Activated naive CD8-positive, alpha-beta T cell treated with anti-CD3 and anti-CD28 coated beads, Interleukin-2, amount 50 U/mL, for 16 hours (primary cell): ENCODE data around the gene MGLL.

Experiments
- DNase-seq: peaks from one replicate; pipeline ENCODE4 v3.0.0-alpha.2; 2020; ENCODE audit warnings: low read depth, low spot score

MGLL gene

DNA sequence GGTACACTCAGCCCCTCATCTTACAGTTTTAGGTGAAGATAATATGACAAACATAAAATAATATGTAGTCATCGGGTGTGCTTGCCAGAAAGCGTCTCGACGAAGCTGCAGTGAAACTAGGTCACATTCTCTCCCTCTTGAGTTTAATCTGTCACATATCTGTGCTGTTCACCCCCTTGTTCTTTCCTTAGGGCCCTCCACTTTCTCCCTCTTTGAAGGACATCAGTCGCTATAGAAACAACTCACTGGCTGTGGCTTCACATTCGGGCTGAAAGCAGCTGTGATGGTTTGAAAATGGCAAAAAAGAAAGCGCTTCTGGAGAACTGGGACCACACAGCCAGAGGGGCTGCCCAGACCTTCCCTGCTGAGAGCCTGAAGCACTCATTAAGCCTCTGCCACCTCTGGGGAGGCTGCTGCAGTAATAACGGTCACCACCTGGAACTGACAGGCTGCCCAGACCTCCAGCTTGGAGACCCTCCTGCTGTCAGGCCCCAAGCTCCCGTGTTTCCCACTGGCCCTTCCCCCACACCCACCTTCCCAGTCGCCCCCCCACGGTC lies 99.2 kb downstream of the MGLL start:
- DNase-seq: no peak

DNA sequence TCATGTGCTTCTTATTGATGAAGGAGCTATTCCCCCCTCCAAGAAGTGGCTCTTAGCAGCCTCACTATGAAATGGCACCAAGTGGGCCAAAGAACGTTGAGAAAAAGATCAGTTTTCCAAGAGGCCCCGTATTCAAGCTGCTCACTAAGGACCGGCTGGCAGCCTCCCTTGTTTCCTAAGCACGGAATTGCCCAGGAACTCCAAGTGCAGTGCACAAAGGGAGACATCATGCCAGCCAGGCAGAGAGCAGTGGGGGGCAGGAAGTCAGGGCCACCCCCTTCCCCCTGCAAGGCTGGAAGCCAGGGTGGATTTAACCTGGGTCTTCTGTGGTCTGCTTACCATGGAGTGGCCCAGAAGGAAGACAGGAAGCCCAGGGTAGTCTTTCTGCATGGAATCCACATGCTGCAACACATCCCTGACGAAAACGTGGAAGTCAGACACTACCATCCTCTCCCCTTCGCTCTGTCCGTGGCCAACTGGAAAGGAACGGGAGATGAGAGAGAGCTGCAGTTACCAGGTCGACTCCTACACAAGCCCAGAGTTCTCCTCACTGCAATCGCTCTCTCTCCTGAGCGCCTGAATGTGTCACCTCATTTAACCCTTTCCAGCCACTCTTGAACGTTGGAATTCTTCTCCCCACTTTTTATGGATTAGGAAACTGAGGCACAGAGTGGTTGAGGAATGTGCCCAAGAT lies 100.1 kb downstream of the MGLL start:
- no peak for DNase-seq

DNA sequence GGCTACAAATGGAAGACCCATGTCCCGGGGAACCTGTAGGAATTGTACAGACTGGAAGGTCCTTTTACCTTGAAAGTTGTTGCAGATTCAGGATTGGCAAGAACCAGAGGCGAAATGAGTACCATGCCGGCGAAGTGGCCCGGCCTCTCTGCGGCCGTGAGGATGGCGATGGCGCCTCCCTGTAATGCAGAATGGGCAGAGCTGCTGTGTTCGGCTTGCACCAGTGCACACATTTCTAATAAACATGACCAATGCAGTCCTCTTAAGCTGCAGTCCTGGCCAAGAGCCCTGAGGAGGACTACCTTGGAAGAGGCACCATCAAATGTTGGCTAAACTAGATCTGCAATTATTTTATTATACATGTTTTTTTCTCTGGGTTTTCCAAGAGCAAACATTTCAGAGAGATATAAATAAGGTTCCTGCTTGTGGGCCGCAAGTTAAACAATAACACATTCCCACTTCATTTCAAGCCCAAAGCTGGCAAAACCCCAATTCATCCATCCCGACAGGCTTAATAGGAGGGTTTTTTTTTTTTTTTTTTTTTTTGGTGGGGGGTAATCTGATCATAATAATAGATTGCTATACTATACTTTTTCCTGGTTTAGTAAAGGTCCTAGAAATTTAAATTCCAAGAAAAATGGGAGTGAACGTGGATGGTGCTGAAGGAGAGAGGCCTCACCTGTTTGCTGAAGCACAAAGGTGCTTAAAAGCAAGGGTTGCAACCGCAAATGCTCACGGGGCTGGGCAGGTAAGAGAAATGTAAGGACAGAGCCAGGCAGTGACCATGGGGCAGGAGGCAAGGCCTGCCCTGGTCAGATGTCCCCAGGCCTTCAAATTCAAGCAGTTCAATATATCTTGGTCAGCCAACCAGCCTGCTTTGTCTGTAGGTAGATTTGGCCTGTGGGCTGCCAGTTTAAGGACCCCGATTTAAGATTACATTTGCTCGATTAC lies 101.1 kb downstream of the MGLL start:
- no peak for DNase-seq

DNA sequence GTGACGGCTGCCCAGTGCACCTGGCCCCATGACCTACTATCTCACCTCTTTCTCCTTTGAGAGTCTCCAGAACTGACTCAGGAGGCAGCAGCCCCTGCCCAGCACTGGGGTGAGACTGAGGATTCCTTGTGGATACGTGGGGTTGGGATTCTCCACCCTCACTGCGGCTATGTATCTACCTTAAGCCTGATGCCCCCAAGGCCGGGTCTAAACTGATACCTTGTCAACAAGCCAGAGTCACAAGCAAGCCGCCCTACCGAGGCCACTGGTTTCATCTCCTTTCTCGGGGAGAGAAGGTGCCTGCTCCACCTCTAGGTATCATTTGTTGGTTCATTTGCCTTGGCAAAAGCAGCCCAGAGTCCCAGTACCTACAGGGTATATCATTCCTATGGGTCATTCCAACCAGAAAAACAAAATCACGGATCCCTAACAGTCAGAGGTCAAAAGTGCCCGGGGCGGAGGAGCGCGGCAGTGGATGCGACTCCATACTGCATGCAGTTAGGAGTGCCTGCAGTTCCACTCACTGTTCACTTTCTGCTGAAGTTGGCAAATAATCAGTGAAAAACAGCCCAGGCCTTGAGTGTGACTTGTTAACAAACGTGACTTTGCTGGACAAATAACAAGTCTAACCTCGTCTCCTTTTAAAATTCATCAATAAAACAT lies 102.0 kb downstream of the MGLL start:
- DNase-seq: no peak

DNA sequence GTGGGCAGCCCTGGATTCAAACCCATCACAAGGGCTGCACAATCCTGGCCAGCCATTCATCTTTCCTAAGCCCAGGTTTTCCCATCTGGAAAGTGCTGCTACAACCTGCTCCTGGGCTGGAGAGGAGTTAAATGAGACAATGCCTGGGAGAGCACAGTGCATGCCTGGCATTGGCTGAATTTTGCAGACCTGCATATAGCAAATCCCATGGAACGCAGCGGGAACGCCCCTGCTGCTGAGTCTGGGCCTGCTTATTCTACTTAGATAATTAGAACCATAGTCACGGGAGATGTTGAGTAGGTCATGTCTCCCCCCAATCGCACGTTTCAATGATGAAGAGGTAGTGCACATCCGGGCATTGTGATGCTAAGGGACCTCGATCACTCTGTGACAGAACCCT lies 102.9 kb downstream of the MGLL start:
- DNase-seq: no peak

DNA sequence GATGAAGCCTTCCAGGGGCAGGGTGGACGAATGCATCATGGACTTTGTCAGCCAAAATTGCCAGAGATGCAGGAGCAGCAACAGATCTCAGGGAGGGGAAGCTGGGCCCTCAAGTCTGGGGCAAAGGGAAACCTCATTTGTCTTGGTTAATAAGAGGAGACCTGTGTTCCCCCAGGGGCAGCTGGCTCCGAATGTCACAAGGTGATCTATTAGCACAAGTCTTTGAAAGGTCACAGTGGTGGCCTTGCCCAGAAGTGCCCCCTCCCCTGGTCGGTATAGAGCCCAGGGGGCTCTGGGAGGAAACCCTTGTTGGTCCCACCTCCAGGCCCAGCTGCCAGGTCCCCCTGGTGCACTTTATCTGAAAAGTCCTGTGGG lies 103.4 kb downstream of the MGLL start:
- DNase-seq: no peak

DNA sequence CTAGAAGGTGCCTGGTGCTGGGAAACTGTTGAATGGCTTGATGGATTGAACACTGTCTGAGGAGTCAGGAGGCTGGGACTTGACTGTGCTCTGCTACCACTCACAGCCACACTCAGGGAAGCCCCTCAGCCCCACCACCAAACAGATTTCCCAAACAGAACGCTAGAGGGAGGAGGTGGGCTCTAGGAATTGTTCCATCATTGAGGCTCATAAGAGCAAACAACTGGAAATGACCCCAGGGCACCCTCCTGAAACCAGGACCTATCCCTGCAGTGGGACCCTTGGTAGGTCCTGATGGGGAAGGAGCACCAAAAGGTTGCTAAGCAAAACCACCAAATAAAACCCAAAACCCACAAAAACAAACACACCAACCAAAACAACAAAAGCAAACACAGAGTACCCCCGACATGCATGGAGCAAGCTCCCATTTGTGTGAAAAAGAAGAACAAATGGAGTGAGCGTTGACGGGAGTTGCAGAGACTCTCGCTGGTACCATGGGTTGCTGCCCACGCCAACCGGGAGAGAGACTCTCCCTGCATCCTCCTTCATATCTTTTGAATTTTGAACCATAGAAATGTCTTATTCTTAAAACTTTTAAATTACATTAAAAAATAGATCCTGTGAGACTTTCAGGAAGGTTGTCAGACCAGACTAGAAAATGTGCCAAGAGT lies 103.9 kb downstream of the MGLL start:
- DNase-seq: no peak

DNA sequence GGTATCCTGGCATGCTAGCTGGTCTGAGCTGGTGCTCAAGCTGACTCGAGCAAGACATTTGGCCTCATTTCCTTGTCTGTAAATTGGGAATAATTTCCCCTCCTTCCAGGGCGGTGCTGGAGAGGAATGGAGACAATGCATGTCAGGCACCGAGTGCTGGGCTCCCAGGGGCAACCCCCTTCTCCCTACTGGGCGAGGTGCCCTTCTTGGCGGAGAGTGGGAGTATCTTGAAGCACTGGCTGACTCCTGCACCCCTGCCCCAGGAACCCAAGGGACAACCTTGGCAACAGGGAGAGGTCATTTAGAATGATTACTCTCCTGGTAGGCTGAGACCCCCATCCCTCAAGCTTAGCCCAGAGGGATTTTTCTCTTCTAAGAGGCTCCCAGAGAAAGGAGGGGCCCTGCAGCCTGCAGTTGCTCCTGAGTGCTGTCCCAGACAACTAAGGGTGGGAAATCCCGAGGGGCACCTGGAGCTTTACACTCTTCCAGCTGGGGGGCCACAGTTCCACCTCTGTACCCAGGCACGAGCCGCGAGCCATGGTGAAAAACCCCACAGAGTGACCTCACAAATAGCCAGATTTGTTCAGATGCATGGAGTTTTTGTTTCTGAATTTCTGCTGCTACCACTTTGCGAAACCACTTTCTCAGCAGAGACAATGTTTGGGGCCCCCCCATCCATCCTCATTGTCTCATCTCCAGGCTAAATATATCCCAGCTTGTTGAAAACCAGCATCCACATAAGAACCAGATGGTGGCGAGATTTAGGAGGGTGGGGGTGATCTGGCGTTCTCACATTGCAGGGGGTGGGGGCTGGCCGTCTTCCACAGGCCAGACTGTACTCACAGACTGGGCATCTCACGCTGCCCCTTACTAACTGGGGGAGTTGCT lies 104.7 kb downstream of the MGLL start:
- no peak for DNase-seq

DNA sequence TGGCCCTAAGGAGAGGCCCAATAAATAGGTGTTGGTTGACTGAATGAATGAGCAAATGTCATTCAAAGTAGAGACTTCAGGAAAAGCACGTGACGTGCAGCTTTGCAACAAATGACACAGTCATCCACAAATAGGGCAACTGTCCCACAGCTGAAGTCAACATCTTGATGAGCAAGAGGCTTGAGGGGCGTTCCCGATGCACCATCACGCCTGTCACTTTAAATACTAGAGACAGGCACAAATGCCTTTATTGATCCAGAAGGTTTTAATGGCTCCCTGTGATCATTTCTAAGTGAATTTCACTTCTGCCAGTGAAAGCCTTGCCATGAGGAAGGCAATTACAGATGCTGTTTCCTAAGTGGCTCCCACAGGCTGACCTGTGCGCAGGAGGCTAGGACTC lies 105.9 kb downstream of the MGLL start:
- no peak for DNase-seq

DNA sequence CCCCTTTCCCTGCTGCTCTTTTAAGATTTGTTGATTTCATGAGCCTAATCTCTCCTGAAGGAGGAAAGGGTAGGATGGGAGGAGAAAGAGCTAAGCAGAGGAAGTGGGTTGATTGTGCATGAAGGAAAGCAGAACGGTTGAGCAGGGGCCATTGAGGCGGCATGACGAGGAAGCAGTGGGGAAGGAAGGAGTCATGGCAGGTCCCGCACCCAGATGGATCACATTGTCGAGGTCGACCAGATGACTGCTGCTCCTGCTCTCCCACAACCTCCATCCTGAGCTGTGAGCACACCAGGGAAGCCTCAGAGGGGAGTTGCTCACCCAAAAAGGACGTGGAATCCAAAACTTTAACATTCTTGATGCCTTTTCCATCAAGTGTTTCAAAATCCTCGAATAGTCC lies 106.8 kb downstream of the MGLL start:
- DNase-seq: no peak

DNA sequence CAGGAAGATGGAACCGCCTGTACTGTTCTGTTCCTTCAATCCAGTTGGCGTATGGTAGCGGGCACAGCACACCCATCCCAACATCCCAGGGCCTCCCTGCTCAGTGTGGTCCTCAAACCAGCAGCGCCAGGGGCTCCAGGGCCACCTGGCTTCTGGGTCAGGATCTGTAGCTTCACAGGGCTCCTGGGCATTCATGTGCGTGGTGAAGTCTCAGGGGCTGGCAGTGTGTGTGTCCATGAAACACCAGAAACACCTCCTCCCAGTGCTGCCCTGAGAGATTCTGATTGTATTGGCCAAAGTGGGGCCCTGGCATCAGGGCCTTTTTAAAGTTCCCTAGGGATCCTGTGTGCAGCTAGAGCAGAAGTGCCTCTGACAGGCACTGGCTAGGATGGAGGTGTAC lies 107.4 kb downstream of the MGLL start:
- DNase-seq: no peak

DNA sequence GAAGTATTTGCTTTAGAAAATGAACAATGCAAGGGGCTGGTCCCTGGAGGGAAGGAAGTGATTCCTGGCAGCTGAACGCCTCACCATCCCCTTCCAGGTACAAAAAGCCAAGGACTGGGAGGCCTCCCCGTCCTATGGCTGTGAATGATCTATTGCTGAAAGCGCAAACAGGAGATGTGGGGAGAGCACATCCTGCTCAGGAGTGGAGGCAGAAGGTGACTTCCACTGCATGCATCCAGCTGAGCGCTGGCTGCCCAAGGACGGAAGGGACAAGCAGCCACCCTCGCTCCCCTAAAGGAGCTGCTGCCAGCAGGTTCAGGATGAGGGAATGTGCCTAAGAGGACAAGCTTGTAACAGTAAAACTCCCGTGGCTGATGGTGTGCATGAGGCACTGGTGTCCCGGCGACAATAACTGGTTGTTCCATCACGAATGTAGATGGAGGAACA lies 108.2 kb downstream of the MGLL start:
- DNase-seq: no peak

DNA sequence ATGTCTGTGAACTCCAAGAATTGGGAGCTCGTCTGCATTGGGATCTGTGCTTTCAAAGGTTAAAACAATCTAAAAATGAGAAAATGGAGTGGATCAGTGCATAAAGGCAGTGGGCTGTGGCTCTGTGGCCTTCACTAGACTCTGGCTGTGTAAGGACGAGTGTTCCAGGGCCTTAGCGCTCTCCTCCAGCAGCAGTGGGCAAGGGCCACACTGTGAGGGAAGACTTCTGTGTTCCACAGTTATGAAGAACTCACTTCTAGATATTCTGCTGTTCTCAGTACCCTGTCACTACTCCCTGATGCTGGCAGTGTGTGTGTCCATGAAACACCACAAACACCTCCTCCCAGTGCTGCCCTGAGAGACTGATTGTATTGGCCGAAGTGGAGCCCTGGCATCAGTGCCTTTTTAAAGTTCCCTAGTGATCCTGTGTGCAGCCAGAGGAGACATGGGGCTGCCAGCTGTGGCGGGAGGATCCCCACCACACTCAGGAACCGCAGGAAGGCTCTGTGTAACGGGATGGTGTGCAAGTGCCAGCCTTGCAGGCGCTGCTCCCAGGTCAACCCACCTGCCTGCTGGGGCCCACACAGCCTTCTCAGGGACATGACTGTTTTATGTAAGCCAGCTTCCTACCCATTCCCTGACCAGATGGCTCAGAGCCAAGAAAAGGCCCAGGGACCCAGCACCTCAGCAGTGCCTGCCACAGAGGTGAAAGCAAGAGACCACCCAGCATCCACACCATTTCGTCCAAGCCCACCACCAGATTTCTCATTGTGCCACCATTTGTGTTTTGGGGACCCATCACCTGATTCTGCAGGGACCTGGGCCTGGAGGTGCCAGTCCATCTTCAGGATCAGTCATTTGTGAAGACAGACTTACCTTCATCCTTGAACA lies 109.2 kb downstream of the MGLL start:
- DNase-seq: no peak

DNA sequence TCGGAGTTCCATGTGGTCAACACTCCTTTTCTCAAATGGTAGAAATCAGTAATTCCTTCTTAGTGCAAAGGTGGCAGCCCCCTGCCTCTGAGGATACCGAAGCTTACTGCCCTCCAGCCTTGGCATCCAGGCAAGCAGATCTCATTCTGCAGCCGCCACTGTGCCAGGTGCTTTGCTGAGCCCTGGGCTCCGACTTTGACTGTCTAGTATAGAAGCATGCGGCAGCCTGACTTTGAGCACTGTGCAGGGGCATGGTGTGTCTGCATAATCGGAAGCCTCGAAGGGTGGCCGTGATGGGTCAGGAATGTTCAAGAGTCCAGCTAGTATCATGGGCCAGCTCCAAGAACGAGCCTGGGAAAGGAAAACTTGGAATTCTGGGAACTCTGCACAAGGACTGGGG lies 109.9 kb downstream of the MGLL start:
- no peak for DNase-seq

DNA sequence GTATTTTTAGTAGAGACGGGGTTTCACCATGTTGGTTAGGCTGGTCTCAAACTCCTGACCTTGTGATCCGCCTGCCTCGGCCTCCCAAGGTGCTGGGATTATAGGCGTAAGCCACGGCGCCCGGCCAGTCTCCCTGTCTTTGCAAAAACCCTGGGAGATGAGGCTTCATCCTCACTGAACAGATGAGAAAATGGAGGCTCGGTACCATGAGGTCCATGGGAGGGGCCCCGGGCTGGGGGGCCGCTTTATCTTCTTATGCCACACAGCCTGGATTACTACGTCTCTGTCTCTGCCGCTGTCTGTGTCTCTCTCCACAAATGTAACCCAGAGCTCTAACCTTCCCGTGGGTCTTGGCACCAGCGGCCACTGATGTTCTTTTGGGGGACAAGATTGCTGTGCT lies 110.4 kb downstream of the MGLL start:
- DNase-seq: no peak

DNA sequence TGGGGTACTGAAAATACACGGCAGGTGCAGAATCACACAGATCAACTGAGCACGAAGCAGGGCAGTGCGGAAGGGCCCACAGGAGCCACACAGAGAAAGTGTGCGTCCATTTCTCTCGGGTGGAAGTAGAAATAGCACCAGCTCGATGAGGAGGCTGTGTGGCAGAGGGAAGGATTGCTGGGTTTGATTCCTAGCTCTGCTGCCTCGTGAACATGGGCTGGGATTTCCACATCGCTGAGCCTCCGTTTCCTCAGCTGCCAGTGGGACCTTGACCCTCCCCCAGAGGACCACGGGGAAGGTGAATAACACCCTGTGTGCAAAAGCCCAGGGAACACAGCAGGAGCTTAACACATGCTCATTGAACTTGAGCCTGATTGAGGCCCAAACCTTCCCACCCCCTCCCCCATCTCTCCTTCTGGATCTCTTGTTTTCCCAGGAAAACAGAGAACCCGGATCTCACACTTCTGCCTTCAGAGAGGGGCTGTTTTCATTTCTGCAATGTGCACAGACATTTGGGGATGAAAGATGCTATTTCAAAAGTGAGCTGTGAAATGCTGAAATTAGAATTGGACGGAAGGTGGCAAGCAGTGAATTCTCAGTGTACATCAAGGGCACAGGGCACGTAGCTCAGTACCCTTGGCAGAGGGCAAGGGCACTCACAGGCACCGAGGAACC lies 111.2 kb downstream of the MGLL start:
- DNase-seq: no peak

DNA sequence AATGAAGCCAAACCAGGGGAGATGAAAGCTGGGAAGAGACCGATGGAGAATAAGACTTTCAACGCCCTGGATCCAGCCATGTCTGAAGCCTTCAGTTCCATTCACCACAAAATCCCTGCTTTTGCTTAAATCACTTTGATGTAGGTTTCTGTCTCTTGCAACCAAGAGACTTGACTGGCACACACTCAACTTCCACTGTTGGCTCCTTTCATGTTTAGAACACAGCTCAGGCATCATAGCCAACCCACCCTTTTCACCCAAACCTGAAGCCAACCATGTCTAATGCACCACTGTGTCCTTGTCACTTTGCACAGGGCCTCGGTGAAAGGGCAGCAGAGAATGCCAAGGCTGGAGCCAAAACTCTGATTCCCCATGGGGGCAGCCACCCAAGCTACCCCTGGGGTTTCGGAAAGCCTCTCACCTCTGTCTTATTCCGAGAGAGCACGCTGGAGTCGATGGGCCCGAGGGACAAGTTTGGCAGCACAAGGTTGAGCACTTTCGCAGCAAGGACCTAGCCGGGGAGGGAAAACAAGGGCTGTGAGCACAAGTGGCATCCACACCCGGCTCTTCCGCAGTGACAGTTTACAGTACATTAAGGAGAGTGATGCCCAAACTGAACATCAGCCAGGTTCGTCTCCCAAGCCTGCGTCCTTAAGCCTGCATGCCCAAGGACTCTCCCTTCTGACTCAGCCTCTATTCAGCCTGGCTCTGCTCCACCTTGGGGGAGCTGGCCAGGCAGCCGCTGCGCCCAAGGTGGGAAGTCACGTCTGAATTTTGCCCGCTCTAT lies 112.0 kb downstream of the MGLL start:
- no peak for DNase-seq
